ENCODE results near the gene PRKN. TPM values are rescaled to one million over a fixed set of nuclear protein-coding genes. Genes with fewer than 3 reads are reported as not detected.

The PRKN gene
- total and polyA plus RNA-seq, 2 donors (not counting 3 experiments of a cell fraction or from before 2014, with no cell fraction given), result 0.06 TPM; not detected in 1

GRCh38 chr6:162125659-162126058 lies 601.9 kb downstream of the PRKN start:
- no peaks in the 10 kb centered on the region for H4K20me1 ChIP-seq (replicated peaks; ENCODE audit: control insufficient read depth, extremely low read depth, insufficient read depth, low read length)
- no peaks in the 10 kb centered on the region for H3K9me1 ChIP-seq (replicated peaks; ENCODE audit: control insufficient read depth, extremely low read depth, insufficient read depth, low read length)
- H3K4me1 ChIP-seq (ENCODE audit: control insufficient read depth, extremely low read depth, insufficient read depth, low read length), result no peaks in the 10 kb centered on the region
- no peaks in the 10 kb centered on the region for H3K9me3 ChIP-seq (replicated peaks; ENCODE audit: control insufficient read depth, insufficient read depth, low read length)
- ChIA-PET POLR2A (no interaction called here), CTCF (no interaction called here)
- no peak for DNase-seq (ENCODE audit: low read depth, low spot score)
- no peaks in the 10 kb centered on the region for H3K36me3 ChIP-seq (ENCODE audit: control insufficient read depth in 2 of 2, extremely low read depth in 1 of 2, insufficient read depth in 2 of 2, low read length in 2 of 2)
- no peaks in the 10 kb centered on the region for H3K27me3 ChIP-seq (ENCODE audit: control insufficient read depth in 2 of 2, insufficient read depth in 2 of 2, low read length in 2 of 2)
- H3K27ac ChIP-seq (ENCODE audit: insufficient read depth, low read depth, low read length), result no peak overlapping the region
- no peak overlapping the region for H3K4me3 ChIP-seq (replicated peaks in 1 of 3; ENCODE audit: insufficient read depth in 1 of 3, low read depth in 1 of 3, low read length in 3 of 3)
- intact Hi-C loops (cut with micrococcal nuclease) (no loop called here), dilution Hi-C loops (cut with MboI; ENCODE audit: extremely low pct_ligation_motif_present, low sequenced_read_pairs) (no loop called here)
- no peak for FAIRE-seq
- H3K9ac ChIP-seq (replicated peaks; ENCODE audit: extremely low read depth, insufficient read depth, low read length), result no peak overlapping the region
- TF ChIP-seq GATA2 (IDR thresholded peaks at IDR 0.05; ENCODE audit: insufficient read depth, insufficient read length, low read depth, low read length), result no peak
- TF ChIP-seq MAX (IDR thresholded peaks at IDR 0.05; ENCODE audit: insufficient read depth, insufficient read length), result no peak
- no peak for TF ChIP-seq MYC (IDR thresholded peaks at IDR 0.05; ENCODE audit: low read depth, low read length)
- TF ChIP-seq POLR2AphosphoS5 (IDR thresholded peaks at IDR 0.05; ENCODE audit: insufficient read depth, low read depth, low read length), result no peak
- TF ChIP-seq CTCF (IDR thresholded peaks at IDR 0.05; ENCODE audit: extremely low read depth in 1 of 2, insufficient read depth in 1 of 2, low read depth in 1 of 2, low read length in 2 of 2), result no peak
- TF ChIP-seq POLR2A (IDR thresholded peaks at IDR 0.05; ENCODE audit: low read depth, low read length), result no peak
- no peak for TF ChIP-seq FOS (IDR thresholded peaks at IDR 0.05; ENCODE audit: borderline replicate concordance, insufficient read depth, low read length)
- no peak for TF ChIP-seq EZH2 (IDR thresholded peaks at IDR 0.05; ENCODE audit: borderline replicate concordance, low read depth, low read length, severe bottlenecking)
- TF ChIP-seq JUN (IDR thresholded peaks at IDR 0.05; ENCODE audit: borderline replicate concordance, insufficient read depth, insufficient read length, low read depth), result no peak
- no TSS peak for BruUV-seq (replicated peaks)
- no peak overlapping the region for H2AFZ ChIP-seq (ENCODE audit: low read depth, low read length)
- H3K4me2 ChIP-seq (ENCODE audit: insufficient read depth, low read length), result no peak overlapping the region
- no peaks in the 10 kb centered on the region for H3K79me2 ChIP-seq (ENCODE audit: control insufficient read depth, insufficient read depth, low read length)

Measured in endothelial cell of umbilical vein (primary cell).